Erythroblast (primary cell): ENCODE results near the gene ZMYM3.

Experiments
- GATA1 ChIP-seq: IDR thresholded peaks from 2 replicates; pipeline ENCODE4 v1.6.1; 2011; ENCODE audit warnings: low read depth, mild to moderate bottlenecking, control low read depth, low read length, moderate library complexity
- POLR2A ChIP-seq: IDR thresholded peaks from 2 replicates; pipeline ENCODE4 v1.6.1; 2011; ENCODE audit warnings: mild to moderate bottlenecking, low read length

DNA sequence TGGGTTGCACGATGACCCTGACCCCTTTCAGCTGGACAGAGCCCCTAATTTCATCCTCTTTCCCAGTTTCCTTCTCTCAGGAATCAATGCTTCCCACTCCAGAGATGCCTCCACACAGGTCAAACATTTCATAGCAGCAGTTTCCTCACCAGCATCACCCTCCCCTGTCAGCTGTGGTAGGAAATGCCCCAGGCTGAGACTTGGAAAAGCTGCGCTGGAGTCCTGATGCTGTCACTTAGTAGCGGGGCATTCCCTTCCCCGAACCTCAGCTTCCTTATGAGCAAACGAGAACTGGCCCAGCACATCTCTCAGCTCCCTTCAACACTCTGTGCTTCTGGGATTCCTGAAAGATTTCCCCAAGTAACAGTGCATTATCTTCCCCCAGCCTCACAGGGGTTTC, 28.3 kb downstream of the ZMYM3 start:
- no peak for TF ChIP-seq POLR2A
- TF ChIP-seq GATA1, result no peak
